Measurements from ENCODE around the gene DHDDS.
"Not testable (repeated sequence)": the region's sequence is repeated elsewhere in the genome, so short reads cannot be mapped to it uniquely, and the experiment has no call there.

DHDDS gene

GRCh38 chr1:26431979-26432695, at the start of gene DHDDS:
Gene DHDDS, plus strand, starts transcription at chr1:26432321. Its CDS starts 625 bp downstream, at chr1:26432946.
- peak; percentile 96 to 99 for DNase-seq (ENCODE audit: low read depth in 2 of 2)

- DNase-seq (ENCODE audit: low read depth in 2 of 2), result no peak
These were observed 48.0 kb upstream of the DHDDS start for GRCh38 chr1:26384076-26384475.

- DNase-seq (ENCODE audit: low read depth in 2 of 2), result not testable (repeated sequence)
These were observed 47.1 kb upstream of the DHDDS start for GRCh38 chr1:26385063-26385462.

GRCh38 chr1:26387447-26387846, 44.7 kb upstream of the DHDDS start:
- DNase-seq (ENCODE audit: low read depth in 2 of 2), result no peak

GRCh38 chr1:26388791-26389445, 43.2 kb upstream of the DHDDS start:
- DNase-seq (ENCODE audit: low read depth in 2 of 2), result no peak

GRCh38 chr1:26389604-26390247, 42.4 kb upstream of the DHDDS start:
- DNase-seq (ENCODE audit: low read depth in 2 of 2), result no peak

GRCh38 chr1:26391450-26391849, 40.7 kb upstream of the DHDDS start:
- no peak for DNase-seq (ENCODE audit: low read depth in 2 of 2)

GRCh38 chr1:26395754-26396153, 36.4 kb upstream of the DHDDS start:
- DNase-seq (ENCODE audit: low read depth in 2 of 2), result no peak

GRCh38 chr1:26399034-26399433, 33.1 kb upstream of the DHDDS start:
- DNase-seq (ENCODE audit: low read depth in 2 of 2), result no peak

- DNase-seq (ENCODE audit: low read depth in 2 of 2), result no peak
These were observed 30.2 kb upstream of the DHDDS start for GRCh38 chr1:26401891-26402290.

GRCh38 chr1:26403656-26404055, 28.5 kb upstream of the DHDDS start:
- no peak for DNase-seq (ENCODE audit: low read depth in 2 of 2)

- no peak for DNase-seq (ENCODE audit: low read depth in 2 of 2)
These were observed 27.5 kb upstream of the DHDDS start for GRCh38 chr1:26404641-26405040.

- DNase-seq (ENCODE audit: low read depth in 2 of 2), result no peak
These were observed 26.7 kb upstream of the DHDDS start for GRCh38 chr1:26405281-26405915.

- DNase-seq (ENCODE audit: low read depth in 2 of 2), result peak; percentile 45 to 59
These were observed 23.5 kb upstream of the DHDDS start for GRCh38 chr1:26408604-26409003.

- no peak for DNase-seq (ENCODE audit: low read depth in 2 of 2)
These were observed 22.8 kb upstream of the DHDDS start for GRCh38 chr1:26409191-26409807.

GRCh38 chr1:26410706-26411623, 21.2 kb upstream of the DHDDS start, which contains the start of gene LIN28A:
Gene LIN28A, plus strand, starts transcription at chr1:26410817. Its CDS starts 75 bp downstream, at chr1:26410892.
- no peak for DNase-seq (ENCODE audit: low read depth in 2 of 2)

- DNase-seq (ENCODE audit: low read depth in 2 of 2), result no peak
These were observed 20.5 kb upstream of the DHDDS start for GRCh38 chr1:26411624-26412074.

- no peak for DNase-seq (ENCODE audit: low read depth in 2 of 2)
These were observed 19.8 kb upstream of the DHDDS start for GRCh38 chr1:26412180-26412840.

GRCh38 chr1:26413031-26413430, 19.1 kb upstream of the DHDDS start:
- no peak for DNase-seq (ENCODE audit: low read depth in 2 of 2)

- peak; percentile 75 to 79 for DNase-seq (ENCODE audit: low read depth in 2 of 2)
These were observed 14.9 kb upstream of the DHDDS start for GRCh38 chr1:26417111-26417759.

Data from stimulated activated CD8-positive, alpha-beta memory T cell treated with anti-CD3 and anti-CD28 coated beads, Interleukin-2, amount 100 ng/mL, for 48 hours (primary cell).